ENCODE measurements around the gene CAMK2G.

DNA sequence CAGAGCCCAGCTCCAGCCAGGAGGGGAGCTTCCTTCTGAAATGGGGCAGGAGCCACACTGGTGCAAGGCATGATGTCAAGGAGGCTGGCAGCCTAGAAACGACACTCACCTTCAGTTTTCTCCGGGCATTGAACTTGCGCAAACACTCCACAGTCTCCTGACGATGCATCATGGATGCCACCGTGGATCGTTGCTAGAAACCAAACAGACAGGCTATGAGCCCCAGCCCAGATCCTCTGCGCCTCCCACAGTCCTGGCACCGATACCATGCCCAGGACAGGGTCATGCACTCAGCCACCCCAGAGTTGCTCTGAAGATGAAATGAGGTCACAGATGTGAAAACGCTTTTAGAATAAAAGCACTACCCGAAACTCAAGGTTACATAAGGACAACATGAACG lies 32.0 kb downstream of the CAMK2G start:
- TF ChIP-seq, protein P1, sequence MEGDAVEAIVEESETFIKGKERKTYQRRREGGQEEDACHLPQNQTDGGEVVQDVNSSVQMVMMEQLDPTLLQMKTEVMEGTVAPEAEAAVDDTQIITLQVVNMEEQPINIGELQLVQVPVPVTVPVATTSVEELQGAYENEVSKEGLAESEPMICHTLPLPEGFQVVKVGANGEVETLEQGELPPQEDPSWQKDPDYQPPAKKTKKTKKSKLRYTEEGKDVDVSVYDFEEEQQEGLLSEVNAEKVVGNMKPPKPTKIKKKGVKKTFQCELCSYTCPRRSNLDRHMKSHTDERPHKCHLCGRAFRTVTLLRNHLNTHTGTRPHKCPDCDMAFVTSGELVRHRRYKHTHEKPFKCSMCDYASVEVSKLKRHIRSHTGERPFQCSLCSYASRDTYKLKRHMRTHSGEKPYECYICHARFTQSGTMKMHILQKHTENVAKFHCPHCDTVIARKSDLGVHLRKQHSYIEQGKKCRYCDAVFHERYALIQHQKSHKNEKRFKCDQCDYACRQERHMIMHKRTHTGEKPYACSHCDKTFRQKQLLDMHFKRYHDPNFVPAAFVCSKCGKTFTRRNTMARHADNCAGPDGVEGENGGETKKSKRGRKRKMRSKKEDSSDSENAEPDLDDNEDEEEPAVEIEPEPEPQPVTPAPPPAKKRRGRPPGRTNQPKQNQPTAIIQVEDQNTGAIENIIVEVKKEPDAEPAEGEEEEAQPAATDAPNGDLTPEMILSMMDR (conservative IDR thresholded peaks at IDR 0.05; ENCODE audit: low read depth, low read length): no peak
- TF ChIP-seq EZH2 (IDR thresholded peaks at IDR 0.05; ENCODE audit: low read length, unreplicated experiment): no peak
- no peak for TF ChIP-seq EZH2phosphoT487 (IDR thresholded peaks at IDR 0.05; ENCODE audit: borderline replicate concordance, low read length)
